PFSK-1 (cell line): Measurements from ENCODE around the gene FXYD4.

Experiments used
- FOXP2 ChIP-seq: optimal IDR thresholded peaks from 2 replicates; pipeline ENCODE3; 2011; ENCODE audit warnings: borderline replicate concordance, control low read depth, inconsistent platforms; ENCODE audit not compliant: insufficient read depth; ENCODE audit errors: extremely low read length, extremely low read depth
- POLR2AphosphoS5 ChIP-seq: IDR thresholded peaks from 2 replicates; pipeline ENCODE4 v1.6.1; 2012; ENCODE audit warnings: low read depth, mild to moderate bottlenecking, control low read depth, low read length, moderate library complexity
- SIN3A ChIP-seq: IDR thresholded peaks from 2 replicates; pipeline ENCODE4 v1.6.1; 2012; ENCODE audit warnings: mild to moderate bottlenecking, low read length, moderate library complexity, borderline replicate concordance; ENCODE audit not compliant: insufficient read depth
- TAF1 ChIP-seq: IDR thresholded peaks from 2 replicates; pipeline ENCODE4 v1.6.1; 2012; ENCODE audit warnings: low read length, control low read depth, borderline replicate concordance; ENCODE audit not compliant: insufficient read depth
- TF ChIP-seq, protein P1 (sequence below), 2 experiments: IDR thresholded peaks; 2 replicates each; pipeline versions ENCODE4 v1.6.1 to v1.8.0; 2011 to 2012; ENCODE audit warnings: low read depth in 2 of 2, low read length in 2 of 2, control low read depth in 1 of 2, inconsistent platforms in 1 of 2, mild to moderate bottlenecking in 1 of 2, moderate library complexity in 1 of 2; ENCODE audit not compliant: insufficient read depth in 1 of 2

Gene FXYD4

DNA sequence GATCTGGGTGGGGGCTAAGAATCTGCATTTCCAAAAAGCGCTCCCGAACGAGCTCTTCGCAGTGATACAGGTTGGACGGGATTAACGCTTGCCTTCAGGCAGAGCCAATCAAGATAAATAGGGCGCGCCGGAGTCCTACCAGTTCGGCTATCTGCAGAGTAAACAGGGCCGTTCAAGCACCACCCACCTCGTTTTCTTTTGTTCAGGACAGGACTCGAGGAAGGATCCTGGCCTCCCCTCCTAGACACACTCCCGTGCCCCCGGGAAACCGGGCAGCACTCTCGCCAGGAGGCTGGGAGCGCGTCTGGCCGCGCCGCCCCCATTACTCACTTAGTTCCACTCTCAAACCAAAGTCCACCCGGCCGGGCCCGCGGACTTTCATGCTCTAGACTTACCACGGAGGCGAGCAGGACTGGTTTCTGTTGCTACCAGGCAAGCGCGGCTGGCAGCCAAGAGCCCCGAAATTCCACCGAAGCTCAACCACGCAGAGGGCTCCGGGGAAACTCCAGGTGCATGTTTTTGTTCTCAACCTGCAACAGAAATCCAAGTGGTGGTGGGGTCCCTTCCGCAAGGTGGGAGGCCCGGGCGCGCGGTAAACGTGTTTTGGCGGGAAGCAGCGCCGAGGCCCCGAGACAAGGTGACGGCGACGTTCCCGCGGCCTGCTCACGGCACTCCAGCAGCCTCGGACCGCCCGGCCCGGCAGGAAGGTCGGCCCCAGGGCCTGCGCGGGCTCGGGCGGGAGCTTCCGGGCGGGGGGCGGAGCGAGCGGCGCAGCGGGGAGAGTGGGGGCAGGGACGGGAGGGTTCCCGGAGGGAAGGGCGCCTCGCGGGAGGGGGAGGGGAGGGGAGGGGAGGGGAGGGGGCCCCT, 24.9 kb downstream of the FXYD4 start:
- peak; percentile 17 for TF ChIP-seq FOXP2
- TF ChIP-seq SIN3A: no peak; the same call in 1 of the 2 replicates
- no peak for TF ChIP-seq TAF1
- TF ChIP-seq POLR2AphosphoS5: no peak

DNA sequence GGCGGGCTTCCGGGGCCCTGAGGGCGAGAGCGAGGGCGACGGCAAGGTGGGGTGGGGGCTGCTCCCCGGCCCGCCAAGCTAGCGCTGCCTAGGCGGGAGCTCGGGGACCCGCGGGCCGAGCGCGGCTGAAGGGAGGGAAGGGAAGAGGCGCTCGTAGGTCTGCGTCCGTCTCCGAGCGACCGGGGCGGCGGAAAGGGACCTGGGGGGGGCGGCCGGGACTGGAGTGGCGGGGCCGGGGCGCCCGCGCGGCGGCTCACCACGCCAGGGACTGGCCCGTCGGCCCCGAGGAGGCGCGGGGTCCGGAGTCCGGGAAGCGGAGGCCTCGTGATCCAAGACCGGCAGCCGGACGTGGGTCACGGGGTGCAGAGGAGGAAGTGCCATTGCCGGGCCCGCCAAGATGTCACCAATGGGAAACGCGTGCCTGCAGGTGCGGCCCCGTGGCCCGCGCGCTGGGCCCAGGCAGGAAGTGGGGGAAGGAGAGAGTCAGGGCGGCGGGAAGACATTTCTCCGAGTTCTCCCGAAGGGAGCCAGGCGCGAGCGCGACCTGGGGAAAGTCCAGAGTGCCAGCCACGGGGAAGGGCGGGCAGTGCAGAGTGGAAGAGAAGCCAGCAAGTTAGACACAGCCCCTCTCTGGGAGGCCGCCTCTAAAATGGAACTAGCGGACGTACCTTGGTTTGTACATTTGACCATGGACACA, 25.6 kb downstream of the FXYD4 start:
- TF ChIP-seq, protein P1, sequence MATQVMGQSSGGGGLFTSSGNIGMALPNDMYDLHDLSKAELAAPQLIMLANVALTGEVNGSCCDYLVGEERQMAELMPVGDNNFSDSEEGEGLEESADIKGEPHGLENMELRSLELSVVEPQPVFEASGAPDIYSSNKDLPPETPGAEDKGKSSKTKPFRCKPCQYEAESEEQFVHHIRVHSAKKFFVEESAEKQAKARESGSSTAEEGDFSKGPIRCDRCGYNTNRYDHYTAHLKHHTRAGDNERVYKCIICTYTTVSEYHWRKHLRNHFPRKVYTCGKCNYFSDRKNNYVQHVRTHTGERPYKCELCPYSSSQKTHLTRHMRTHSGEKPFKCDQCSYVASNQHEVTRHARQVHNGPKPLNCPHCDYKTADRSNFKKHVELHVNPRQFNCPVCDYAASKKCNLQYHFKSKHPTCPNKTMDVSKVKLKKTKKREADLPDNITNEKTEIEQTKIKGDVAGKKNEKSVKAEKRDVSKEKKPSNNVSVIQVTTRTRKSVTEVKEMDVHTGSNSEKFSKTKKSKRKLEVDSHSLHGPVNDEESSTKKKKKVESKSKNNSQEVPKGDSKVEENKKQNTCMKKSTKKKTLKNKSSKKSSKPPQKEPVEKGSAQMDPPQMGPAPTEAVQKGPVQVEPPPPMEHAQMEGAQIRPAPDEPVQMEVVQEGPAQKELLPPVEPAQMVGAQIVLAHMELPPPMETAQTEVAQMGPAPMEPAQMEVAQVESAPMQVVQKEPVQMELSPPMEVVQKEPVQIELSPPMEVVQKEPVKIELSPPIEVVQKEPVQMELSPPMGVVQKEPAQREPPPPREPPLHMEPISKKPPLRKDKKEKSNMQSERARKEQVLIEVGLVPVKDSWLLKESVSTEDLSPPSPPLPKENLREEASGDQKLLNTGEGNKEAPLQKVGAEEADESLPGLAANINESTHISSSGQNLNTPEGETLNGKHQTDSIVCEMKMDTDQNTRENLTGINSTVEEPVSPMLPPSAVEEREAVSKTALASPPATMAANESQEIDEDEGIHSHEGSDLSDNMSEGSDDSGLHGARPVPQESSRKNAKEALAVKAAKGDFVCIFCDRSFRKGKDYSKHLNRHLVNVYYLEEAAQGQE (IDR thresholded peaks at IDR 0.05; ENCODE audit: insufficient read depth in 1 of 2, low read depth in 2 of 2, low read length in 2 of 2): no peak; a peak in 1 of 4 replicates
- TF ChIP-seq TAF1 (peak; percentile 54), FOXP2 (peak; percentile 84), POLR2AphosphoS5 (no peak), SIN3A (peak; percentile 71; the same call in 1 of the 2 replicates)

DNA sequence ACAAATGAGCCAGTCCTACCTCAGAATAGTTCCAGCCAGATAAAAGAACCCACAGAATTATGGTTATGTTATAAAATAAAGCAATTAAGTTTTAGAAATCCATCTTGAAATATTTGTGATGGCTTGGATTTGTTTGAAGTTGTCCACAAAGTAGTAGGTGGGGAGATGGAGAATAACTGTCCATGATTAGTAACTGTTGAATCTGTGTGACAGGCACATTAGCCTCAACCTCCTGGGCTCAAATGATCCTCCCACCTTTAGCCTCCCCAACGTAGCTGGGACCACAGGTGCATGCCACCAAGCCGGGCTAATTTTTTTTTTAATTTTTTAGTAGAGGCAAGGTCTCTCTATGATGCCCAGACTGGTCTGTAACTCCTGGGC, 27.5 kb downstream of the FXYD4 start:
- TF ChIP-seq FOXP2 (no peak), SIN3A (no peak), POLR2AphosphoS5 (no peak), TAF1 (no peak)
- TF ChIP-seq, protein P1 (IDR thresholded peaks at IDR 0.05; ENCODE audit: insufficient read depth in 1 of 2, low read depth in 2 of 2, low read length in 2 of 2): no peak

DNA sequence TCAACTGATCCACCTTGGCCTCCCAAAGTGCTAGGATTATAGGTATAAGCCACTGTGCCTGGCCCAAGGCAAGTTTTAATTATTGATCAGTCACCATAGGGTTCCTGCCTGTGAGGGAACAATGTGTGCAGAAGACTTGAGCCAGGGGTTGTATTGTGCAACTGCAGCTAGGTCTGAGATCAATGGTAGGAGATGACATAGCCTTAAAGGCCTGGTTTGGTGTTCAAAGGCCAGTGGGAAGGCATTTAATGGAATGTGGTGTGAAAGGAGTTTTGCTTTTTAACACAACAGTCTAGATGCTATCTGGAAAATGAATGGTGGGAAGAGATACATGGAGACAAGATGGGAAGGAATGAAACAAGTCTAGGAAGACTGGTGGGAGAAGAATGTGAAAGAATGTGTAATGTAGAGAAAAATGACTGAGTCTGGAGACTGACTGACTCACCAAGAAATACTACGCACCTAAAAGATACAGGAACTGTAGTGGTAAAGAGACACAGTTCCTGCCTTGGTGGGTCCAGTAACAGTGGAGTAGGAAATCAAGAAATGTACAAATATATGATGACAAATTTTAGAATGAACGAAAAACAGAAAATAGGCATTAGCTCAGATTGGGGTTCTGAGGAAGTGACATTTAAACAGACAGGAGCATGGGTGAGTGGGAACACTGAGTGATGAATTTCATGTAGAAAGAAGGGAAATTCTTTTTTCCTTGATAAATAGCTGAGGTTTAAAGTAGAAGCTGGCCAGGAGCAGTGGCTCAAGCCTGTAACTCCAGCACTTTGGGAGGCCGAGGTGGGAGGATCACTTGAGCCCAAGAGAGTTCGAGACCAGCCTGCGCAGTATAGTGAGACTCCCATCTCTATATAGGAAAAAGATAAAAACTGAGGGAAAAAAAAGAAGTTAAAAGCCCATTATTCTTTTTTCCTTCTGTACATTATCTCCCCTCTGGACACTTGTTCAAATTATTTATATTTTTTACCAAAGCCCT, 28.2 kb downstream of the FXYD4 start:
- TF ChIP-seq SIN3A: no peak
- no peak for TF ChIP-seq FOXP2
- TF ChIP-seq, protein P1 (IDR thresholded peaks at IDR 0.05; ENCODE audit: insufficient read depth in 1 of 2, low read depth in 2 of 2, low read length in 2 of 2): no peak
- TF ChIP-seq TAF1: no peak

DNA sequence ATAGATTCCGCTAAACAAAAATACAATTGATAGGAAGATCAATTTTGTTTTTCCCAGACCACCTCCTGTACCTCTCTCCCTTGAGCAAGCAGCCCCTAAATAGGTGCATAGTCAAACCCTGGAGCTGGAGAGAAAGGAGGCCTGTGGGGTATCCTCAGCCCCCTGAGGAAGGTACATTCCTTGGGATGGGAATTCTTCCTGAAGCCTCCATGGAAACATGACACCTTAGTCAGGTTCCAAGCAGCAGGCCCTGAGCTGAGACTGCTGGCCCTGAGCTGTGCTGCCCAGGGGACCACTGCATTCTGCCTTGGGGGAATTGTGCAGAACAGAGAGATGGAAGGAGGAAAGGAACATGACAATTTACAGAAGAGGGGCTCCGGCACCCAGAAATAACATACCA, 30.2 kb downstream of the FXYD4 start:
- TF ChIP-seq SIN3A (no peak), POLR2AphosphoS5 (no peak), TAF1 (no peak), FOXP2 (no peak)
- TF ChIP-seq, protein P1 (IDR thresholded peaks at IDR 0.05; ENCODE audit: insufficient read depth in 1 of 2, low read depth in 2 of 2, low read length in 2 of 2): no peak
